ENCODE measurements around the gene USP36. TPM values are rescaled to one million over a fixed set of nuclear protein-coding genes. Genes with fewer than 3 reads are reported as not detected.
A peak's percentile ranks its signal among the peaks of the same experiment; 100 is the strongest.

Gene USP36
- total and polyA plus RNA-seq, 4 donors = 8.0 to 20.7 (median 10.5) TPM

GRCh38 chr17:78789663-78790181 lies 50.9 kb downstream of the USP36 start:
- no peak overlapping the region for H3K9ac ChIP-seq (ENCODE audit: low read depth in 1 of 2, low read length in 2 of 2)
- peak; percentile 62 for DNase-seq (ENCODE audit: low spot score)

DNA sequence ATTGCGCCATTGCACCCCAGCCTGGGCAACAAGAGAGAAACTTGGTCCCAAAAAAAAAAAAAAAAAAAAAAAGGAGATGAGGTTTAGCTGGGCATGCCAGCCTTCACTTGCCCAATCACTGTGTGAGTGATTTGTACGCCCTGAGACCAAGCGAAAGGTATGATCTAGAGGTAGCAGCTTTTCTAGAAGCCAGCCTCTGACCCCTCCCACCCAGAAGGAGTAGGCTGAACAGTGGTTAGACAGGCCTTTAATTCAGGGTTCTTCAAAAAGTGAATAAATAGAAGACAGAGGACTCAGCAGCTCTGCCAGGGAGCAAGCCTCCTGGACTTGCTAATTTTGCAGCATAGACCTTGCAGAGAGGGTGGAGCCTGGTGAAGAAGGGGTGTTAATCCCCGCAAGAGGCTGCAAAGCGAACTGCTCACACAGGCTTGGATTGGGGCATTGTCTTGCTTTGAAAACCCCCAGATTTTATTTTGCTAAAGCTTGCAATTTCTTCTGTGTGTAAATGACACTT lies 51.4 kb downstream of the USP36 start:
- Histone ChIP-seq H3K9me3 (ENCODE audit: control insufficient read depth in 4 of 4, low read length in 3 of 4) (no peaks in the 10 kb centered on the region), H3K9ac (ENCODE audit: low read depth in 1 of 2, low read length in 2 of 2) (no peak overlapping the region), H3K27me3 (ENCODE audit: control insufficient read depth in 4 of 4, insufficient read depth in 4 of 4, low read length in 3 of 4) (no peaks in the 10 kb centered on the region), H3K4me3 (ENCODE audit: low read depth in 1 of 3, low read length in 3 of 3) (no peak overlapping the region), H3K4me1 (ENCODE audit: control insufficient read depth in 4 of 4, insufficient read depth in 4 of 4, low read length in 3 of 4) (peaks cover 2 to 17% (median 15%) of the 10 kb centered on the region in 4 donors), H3K27ac (ENCODE audit: low read depth in 1 of 2, low read length in 2 of 2) (peak overlapping the region; percentile 43 to 63), H3K36me3 (ENCODE audit: control insufficient read depth in 4 of 4, insufficient read depth in 3 of 4, low read depth in 1 of 4, low read length in 3 of 4) (peaks cover 0 to 11% (median 1%) of the 10 kb centered on the region in 4 donors)
- 62% methylated on average over 5 of the region's 5 CpGs for WGBS
- no peak for DNase-seq (ENCODE audit: low spot score)
- TF ChIP-seq YY1 (IDR thresholded peaks at IDR 0.05) = no peak
- TF ChIP-seq EGR1 (IDR thresholded peaks at IDR 0.05; ENCODE audit: low read depth in 2 of 2) = no peak

More at GRCh38 chr17:78789663-78790181, 50.9 kb downstream of the USP36 start:
- peaks cover 2 to 17% (median 14%) of the 10 kb centered on the region in 4 donors for H3K4me1 ChIP-seq (ENCODE audit: control insufficient read depth in 4 of 4, insufficient read depth in 4 of 4, low read length in 3 of 4)
- no peak overlapping the region for H3K4me3 ChIP-seq (ENCODE audit: low read depth in 1 of 3, low read length in 3 of 3)
- H3K27me3 ChIP-seq (ENCODE audit: control insufficient read depth in 4 of 4, insufficient read depth in 4 of 4, low read length in 3 of 4) = no peaks in the 10 kb centered on the region
- H3K27ac ChIP-seq (ENCODE audit: low read depth in 1 of 2, low read length in 2 of 2) = peak overlapping the region; percentile 43 to 63
- H3K36me3 ChIP-seq (ENCODE audit: control insufficient read depth in 4 of 4, insufficient read depth in 3 of 4, low read depth in 1 of 4, low read length in 3 of 4) = peaks cover 0 to 15% (median 3%) of the 10 kb centered on the region in 4 donors
- H3K9me3 ChIP-seq (ENCODE audit: control insufficient read depth in 4 of 4, low read length in 3 of 4) = no peaks in the 10 kb centered on the region
- TF ChIP-seq RAD21 (IDR thresholded peaks at IDR 0.05) = peak in 1 of 2 donors; percentile 30
- no peak for TF ChIP-seq MAX (IDR thresholded peaks at IDR 0.05)
- no peak for TF ChIP-seq ATF3 (IDR thresholded peaks at IDR 0.05)
- TF ChIP-seq NR2F2 (IDR thresholded peaks at IDR 0.05) = no peak
- TF ChIP-seq HNF4A (conservative IDR thresholded peaks at IDR 0.05) = peak in 1 of 2 donors; percentile 9
- TF ChIP-seq YY1 (IDR thresholded peaks at IDR 0.05) = no peak
- no peak for TF ChIP-seq RXRA (IDR thresholded peaks at IDR 0.05)
- no peak for TF ChIP-seq EGR1 (IDR thresholded peaks at IDR 0.05; ENCODE audit: low read depth in 2 of 2)
- TF ChIP-seq HNF4G (IDR thresholded peaks at IDR 0.05) = no peak
- no peak for TF ChIP-seq FOXA1 (IDR thresholded peaks at IDR 0.05)
- 29% methylated on average over 14 of the region's 14 CpGs for WGBS

DNA sequence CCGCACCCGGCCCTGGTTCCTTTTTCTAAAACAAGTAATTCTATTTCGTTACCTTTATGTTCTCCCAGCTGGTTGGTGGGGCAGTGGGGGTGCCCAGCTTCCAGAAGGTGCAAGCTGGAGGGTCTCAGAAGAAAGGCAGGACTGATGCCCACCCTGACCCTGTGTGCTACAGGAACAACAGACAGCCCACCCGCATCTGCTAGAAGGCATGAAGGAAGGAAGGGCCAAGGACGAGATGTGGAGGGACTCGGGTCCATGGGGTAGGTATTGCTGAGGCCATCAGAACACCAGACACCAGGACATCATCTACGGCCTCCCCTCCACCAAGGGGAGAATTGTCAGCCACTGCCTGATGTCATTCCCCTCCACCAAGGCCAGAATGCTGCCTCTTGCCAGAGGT lies 52.2 kb downstream of the USP36 start:
- Histone ChIP-seq H3K9me3 (ENCODE audit: control insufficient read depth in 4 of 4, low read length in 3 of 4) (no peaks in the 10 kb centered on the region), H3K4me3 (ENCODE audit: low read depth in 1 of 3, low read length in 3 of 3) (no peak overlapping the region), H3K36me3 (ENCODE audit: control insufficient read depth in 4 of 4, insufficient read depth in 3 of 4, low read depth in 1 of 4, low read length in 3 of 4) (peaks cover 0 to 4% (median 0%) of the 10 kb centered on the region in 4 donors), H3K27ac (ENCODE audit: low read depth in 1 of 2, low read length in 2 of 2) (no peak overlapping the region), H3K4me1 (ENCODE audit: control insufficient read depth in 4 of 4, insufficient read depth in 4 of 4, low read length in 3 of 4) (peaks cover 2 to 24% (median 18%) of the 10 kb centered on the region in 4 donors), H3K9ac (ENCODE audit: low read depth in 1 of 2, low read length in 2 of 2) (no peak overlapping the region), H3K27me3 (ENCODE audit: control insufficient read depth in 4 of 4, insufficient read depth in 4 of 4, low read length in 3 of 4) (no peaks in the 10 kb centered on the region)
- 95% methylated on average over 7 of the region's 7 CpGs for whole genome bisulfite sequencing
- TF ChIP-seq HNF4G (IDR thresholded peaks at IDR 0.05) = no peak
- no peak for TF ChIP-seq RAD21 (IDR thresholded peaks at IDR 0.05)
- DNase-seq (ENCODE audit: low spot score) = no peak

DNA sequence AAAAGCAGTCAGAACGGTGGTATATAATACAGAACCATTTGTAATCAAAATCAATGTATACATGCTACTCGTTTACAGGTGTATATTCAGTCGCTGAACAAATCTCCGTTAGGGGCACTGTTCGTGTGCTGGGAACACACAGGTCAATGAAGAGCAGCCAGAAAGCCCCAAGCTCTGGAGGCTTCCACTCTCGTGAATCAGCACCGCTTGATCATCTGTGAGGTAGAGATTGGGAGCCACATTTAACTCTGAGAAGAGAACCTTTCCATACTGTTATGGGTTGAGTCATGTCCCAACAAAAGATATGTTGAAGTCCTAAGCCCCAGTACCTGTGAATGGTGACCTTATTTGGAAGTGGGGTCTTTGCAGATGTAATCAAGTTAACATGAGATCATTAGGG lies 53.2 kb downstream of the USP36 start:
- TF ChIP-seq SP1 (IDR thresholded peaks at IDR 0.05) (no peak), EGR1 (IDR thresholded peaks at IDR 0.05; ENCODE audit: low read depth in 2 of 2) (no peak), HNF4G (IDR thresholded peaks at IDR 0.05) (no peak), NR2F2 (IDR thresholded peaks at IDR 0.05) (no peak), ZBTB33 (IDR thresholded peaks at IDR 0.05) (no peak), RXRA (IDR thresholded peaks at IDR 0.05) (no peak), YY1 (IDR thresholded peaks at IDR 0.05) (no peak)
- Histone ChIP-seq H3K9me3 (ENCODE audit: control insufficient read depth in 4 of 4, low read length in 3 of 4) (no peaks in the 10 kb centered on the region), H3K9ac (ENCODE audit: low read depth in 1 of 2, low read length in 2 of 2) (no peak overlapping the region), H3K4me3 (ENCODE audit: low read depth in 1 of 3, low read length in 3 of 3) (no peak overlapping the region), H3K27ac (ENCODE audit: low read depth in 1 of 2, low read length in 2 of 2) (no peak overlapping the region), H3K4me1 (ENCODE audit: control insufficient read depth in 4 of 4, insufficient read depth in 4 of 4, low read length in 3 of 4) (peaks cover 2 to 28% (median 18%) of the 10 kb centered on the region in 4 donors), H3K36me3 (ENCODE audit: control insufficient read depth in 4 of 4, insufficient read depth in 3 of 4, low read depth in 1 of 4, low read length in 3 of 4) (peaks cover 0 to 2% (median 0%) of the 10 kb centered on the region in 4 donors), H3K27me3 (ENCODE audit: control insufficient read depth in 4 of 4, insufficient read depth in 4 of 4, low read length in 3 of 4) (no peaks in the 10 kb centered on the region)
- DNase-seq (ENCODE audit: low spot score) = no peak
- WGBS = 94% methylated on average over 7 of the region's 7 CpGs
